22Rv1 (cell line): ENCODE data around the gene SYNDIG1.

Experiments used
- H3K27ac ChIP-seq: fragments of 450-650 bp; 2 replicates; pipeline ENCODE4 v1.5.1; 2017
- ZFX ChIP-seq: fragments of 450-650 bp; IDR thresholded peaks from 2 replicates; pipeline ENCODE4 v1.6.1; 2017; ENCODE audit warnings: antibody characterized with exemption, borderline replicate concordance
- TF ChIP-seq, protein P1 (sequence below): fragments of 450-650 bp; IDR thresholded peaks from 2 replicates; pipeline ENCODE4 v1.5.1; 2017; ENCODE audit warnings: mild to moderate bottlenecking

Gene SYNDIG1

GRCh38 chr20:24684956-24685691 is 215.7 kb downstream of the SYNDIG1 start:
- H3K27ac ChIP-seq: no peak overlapping the region
- TF ChIP-seq, protein P1, sequence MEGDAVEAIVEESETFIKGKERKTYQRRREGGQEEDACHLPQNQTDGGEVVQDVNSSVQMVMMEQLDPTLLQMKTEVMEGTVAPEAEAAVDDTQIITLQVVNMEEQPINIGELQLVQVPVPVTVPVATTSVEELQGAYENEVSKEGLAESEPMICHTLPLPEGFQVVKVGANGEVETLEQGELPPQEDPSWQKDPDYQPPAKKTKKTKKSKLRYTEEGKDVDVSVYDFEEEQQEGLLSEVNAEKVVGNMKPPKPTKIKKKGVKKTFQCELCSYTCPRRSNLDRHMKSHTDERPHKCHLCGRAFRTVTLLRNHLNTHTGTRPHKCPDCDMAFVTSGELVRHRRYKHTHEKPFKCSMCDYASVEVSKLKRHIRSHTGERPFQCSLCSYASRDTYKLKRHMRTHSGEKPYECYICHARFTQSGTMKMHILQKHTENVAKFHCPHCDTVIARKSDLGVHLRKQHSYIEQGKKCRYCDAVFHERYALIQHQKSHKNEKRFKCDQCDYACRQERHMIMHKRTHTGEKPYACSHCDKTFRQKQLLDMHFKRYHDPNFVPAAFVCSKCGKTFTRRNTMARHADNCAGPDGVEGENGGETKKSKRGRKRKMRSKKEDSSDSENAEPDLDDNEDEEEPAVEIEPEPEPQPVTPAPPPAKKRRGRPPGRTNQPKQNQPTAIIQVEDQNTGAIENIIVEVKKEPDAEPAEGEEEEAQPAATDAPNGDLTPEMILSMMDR: no peak
- no peak for TF ChIP-seq ZFX

DNA sequence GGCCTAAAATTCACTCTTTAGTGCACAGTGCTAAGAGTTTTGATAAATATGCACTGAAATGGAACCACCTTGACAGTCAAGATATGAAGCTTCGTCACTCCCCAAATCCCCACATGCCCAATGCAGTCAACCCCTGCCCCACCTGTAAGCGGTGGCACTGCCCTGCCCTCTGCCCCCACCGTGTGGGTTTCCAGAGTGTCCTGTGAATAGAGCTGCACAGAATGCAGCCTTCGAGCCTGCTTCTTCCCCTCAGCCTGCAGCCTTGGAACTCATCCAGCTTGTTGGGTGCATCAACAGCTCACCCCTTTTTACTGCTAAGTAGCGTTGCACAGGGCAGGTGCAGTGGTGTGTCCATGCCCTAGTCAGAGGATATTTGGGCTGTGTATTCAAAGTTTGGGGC is 216.3 kb downstream of the SYNDIG1 start:
- H3K27ac ChIP-seq: no peak overlapping the region
- TF ChIP-seq, protein P1: no peak
- TF ChIP-seq ZFX: no peak

DNA sequence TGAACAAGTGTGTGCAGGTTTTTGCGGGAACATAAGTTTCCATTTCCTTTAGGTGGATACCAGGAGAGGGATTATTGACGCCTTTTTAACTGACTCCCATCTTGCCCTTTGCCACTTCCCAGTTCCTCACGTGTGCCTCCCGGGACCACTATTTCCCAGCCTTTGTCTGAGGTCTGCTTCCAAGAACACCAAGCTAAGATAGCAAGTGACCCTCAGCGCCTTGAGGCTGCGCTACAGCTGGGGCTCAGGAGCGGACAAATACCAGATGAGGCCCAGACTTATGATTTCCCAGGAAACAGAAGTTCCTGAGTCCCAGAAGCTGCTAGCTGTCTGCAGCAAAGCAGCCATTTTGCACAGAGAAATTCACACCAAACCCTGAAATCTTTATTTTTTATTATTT is 216.7 kb downstream of the SYNDIG1 start:
- TF ChIP-seq, protein P1: no peak
- no peak for TF ChIP-seq ZFX
- H3K27ac ChIP-seq: no peak overlapping the region

- TF ChIP-seq, protein P1: no peak
- no peak for TF ChIP-seq ZFX
- H3K27ac ChIP-seq: no peak overlapping the region
Measured at GRCh38 chr20:24690408-24690807, 221.0 kb downstream of the SYNDIG1 start.

GRCh38 chr20:24691901-24692351 is 222.5 kb downstream of the SYNDIG1 start:
- no peak overlapping the region for H3K27ac ChIP-seq
- TF ChIP-seq ZFX: no peak
- TF ChIP-seq, protein P1: no peak

DNA sequence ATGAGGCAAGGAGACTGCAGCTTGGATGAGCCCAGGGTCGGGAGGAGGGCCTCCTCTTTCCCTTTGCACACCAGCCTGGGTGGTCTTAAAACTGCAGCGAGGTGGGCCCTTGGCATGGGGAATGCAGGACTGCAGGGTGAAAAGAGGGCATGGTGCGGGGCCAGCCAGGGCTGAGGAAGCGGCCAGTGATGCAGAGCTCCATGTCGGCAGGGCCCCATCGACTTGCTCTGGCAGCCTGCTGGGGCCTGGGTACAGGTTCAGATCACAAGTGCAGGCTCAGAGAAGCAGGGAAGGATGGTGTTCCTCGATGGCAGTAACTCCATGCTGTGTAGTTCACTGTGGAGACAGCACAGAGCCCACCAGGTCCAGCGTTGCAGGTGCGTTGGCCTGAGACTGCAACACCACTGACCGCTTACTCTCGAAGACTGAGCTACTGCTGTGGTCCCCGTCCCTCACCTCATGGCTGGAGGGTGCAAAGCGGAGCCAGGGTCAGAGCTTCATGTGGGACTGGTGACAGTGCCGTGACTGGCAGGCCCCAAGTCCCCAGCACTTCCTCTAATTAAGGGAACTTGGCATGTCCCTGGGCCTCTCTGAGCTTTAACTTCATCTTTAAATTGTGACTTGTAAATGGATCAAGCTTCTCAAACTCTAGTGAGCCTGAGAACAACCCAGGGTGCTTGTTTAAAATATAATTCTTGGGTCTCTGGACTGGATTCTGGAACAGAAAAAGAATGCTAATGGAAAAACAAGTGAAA is 223.2 kb downstream of the SYNDIG1 start:
- no peak overlapping the region for H3K27ac ChIP-seq
- TF ChIP-seq, protein P1: no peak
- TF ChIP-seq ZFX: no peak
